ENCODE data around the gene SPATA2.
A peak's percentile ranks its signal among the peaks of the same experiment; 100 is the strongest.
"Not testable (repeated sequence)": the region's sequence is repeated elsewhere in the genome, so short reads cannot be mapped to it uniquely, and the experiment has no call there.

The SPATA2 gene

DNA sequence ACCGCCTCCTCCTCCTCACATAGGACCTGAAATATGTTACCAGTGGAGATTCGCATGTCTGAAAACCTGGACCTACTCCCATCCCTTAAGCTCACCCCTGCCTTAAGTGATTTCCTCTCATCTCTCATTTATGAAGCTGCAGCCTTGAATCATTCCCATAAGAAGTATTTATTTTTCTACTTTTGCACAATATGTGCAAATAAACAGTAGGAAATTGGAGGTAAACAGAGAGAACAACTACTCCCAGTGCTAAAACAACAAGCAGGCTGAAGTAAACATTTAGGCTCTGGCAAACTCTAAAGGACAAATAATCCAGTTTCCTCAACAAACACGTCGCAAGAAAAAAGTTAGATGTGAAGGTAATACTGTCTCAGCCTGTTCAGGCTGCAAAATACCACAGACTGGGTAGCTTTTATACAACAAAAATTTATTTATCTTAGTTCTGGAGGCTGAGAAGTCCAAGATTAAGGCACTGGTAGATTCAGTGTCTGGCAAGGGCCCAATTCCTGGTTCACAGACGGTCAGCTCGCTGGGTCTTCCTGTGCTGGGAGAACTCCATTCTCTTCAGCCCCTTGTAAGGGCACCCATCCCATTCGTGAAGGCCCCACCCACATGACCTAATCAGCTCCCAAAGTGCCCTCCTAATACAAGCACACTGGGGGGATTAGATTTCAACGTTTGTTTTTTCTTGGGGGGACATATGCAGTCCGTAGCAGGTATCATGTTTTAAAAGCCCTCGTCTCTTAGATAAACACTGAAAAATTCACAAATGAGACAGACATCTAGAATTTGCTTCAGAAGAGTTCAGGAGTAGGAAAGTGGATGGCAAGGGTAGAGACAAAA is 15.6 kb downstream of the SPATA2 start:
- no peak for DNase-seq

- DNase-seq = no peak
These were observed 19.1 kb downstream of the SPATA2 start for GRCh38 chr20:49896204-49896603.

GRCh38 chr20:49895474-49896093 is 19.7 kb downstream of the SPATA2 start:
- not testable (repeated sequence) for DNase-seq

DNA sequence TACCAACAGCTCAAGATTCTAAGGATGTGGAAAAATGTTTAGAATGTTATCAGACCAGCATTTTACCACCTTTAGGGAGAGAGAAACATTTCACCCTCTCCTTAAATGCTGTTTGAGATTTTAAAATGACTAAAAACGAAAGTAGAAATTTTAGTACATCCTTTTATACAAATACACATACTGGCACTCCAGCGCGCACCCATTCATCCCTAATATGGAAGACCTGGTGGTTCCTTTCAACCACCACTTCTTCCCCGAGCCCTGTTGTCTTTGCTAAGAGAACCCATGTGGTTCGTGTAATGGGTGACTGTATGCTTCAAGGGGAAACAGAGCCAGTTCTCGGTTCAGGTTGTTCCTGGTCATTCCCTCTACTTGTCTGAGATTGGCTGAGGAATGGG is 21.3 kb downstream of the SPATA2 start:
- DNase-seq = peak in 1 of 2 donors; percentile 28

DNA sequence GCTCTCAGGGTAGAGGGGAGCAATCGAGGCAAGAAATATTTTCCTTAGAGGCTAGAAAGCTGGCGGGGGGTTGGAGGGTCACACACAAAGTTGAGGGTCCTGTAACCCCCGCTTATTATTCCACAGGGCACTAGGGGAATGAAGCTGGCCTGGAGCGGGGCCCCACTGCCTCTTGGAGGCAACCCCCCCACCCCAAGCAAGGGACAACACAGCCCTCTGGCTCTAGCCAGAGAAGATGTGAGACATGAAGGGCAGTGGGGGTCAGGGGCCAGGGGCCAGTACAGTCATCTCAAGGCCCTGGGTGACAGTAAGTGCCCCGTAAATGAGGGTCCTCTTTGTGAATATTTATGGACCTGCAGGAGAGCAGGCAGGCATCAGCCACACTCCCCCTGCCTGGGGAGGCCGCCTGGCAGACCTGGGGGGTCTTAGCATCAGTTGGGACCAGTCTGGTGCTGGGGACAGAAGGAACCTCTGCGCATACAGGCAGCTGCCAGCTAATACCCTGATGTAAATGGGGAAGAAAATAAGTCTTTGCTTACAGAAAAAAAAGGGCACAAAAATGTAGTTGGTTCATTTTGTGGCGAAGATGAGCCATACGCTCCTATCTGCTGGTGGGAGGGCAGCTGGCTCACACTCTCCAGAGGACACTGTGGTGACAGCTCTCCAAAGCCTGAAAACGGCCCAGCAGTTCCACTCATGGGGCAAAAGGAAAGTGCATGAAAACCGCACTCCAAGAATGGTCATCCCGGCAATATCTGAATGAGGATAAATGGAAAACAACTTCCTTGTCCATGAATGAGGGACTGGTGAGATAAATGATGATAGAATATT is 21.9 kb downstream of the SPATA2 start:
- DNase-seq = peak; percentile 35 to 37

- no peak for DNase-seq
These were observed 22.5 kb downstream of the SPATA2 start for GRCh38 chr20:49892817-49893216.

DNA sequence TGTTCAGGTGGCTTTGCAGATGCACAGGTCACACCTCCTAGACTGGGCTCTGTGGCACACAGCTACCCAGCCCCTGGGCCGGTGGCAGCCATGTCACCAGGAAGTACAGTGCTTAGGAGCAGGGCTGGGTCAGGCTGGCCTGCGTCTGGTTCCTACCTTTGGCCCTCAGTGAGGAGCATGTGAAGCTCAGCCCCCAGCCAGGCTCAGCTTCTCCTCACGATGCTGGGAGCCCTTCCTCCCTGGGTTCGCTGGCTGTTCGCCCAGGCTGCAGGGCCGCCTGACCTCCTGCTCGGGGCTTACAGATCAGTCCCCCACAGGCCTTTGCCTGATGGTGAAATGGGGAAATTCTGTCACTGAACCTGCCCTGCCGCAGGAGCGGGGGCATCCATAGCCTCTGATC is 23.1 kb downstream of the SPATA2 start:
- DNase-seq = no peak

- no peak for DNase-seq
These were observed 23.7 kb downstream of the SPATA2 start for GRCh38 chr20:49891476-49892110.

DNA sequence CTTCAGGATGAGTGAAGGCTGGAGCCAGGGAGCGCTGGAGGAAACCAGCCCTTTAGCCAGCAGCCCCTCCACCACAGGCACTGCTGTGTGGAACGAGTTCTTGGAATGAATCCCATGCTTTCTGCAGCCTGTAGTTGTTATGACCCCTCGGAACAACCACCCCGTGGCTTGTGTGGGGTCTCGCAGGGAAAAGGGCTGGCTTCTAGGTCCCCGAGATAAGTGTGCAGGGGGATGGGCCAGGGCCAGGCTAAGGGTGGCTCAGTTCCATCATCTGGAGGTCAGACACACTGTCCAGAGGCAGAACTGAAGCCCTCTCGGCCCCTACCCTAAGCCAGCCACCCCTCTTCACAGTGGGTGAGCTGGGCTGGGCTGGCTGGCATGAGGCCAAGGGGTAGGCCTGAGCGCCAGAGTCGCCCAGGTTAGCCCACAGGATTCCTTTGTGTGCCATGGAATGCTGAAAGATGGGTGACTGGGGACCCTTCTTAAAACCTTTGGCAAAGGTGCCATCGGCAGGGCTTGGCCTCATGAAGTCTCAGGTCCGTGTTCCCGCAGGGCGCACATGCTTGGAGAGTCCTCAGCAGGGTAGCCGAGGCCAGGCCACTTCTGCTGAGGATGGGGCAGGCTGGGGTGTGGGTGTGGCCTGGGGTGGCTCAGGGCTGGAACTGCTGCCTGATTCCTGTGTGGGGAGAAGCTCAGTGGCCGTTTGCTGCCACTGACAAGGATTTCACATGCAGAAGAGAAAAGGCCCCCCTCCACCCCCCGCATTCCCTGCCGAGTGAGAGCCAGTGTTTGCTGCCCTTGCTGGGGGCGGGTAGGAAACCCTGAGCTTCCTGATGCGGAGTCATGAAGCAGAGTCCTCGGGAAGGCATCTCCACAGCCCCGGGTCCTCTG is 24.6 kb downstream of the SPATA2 start:
- no peak for DNase-seq

- DNase-seq = no peak
These were observed 25.4 kb downstream of the SPATA2 start for GRCh38 chr20:49889935-49890333.

DNA sequence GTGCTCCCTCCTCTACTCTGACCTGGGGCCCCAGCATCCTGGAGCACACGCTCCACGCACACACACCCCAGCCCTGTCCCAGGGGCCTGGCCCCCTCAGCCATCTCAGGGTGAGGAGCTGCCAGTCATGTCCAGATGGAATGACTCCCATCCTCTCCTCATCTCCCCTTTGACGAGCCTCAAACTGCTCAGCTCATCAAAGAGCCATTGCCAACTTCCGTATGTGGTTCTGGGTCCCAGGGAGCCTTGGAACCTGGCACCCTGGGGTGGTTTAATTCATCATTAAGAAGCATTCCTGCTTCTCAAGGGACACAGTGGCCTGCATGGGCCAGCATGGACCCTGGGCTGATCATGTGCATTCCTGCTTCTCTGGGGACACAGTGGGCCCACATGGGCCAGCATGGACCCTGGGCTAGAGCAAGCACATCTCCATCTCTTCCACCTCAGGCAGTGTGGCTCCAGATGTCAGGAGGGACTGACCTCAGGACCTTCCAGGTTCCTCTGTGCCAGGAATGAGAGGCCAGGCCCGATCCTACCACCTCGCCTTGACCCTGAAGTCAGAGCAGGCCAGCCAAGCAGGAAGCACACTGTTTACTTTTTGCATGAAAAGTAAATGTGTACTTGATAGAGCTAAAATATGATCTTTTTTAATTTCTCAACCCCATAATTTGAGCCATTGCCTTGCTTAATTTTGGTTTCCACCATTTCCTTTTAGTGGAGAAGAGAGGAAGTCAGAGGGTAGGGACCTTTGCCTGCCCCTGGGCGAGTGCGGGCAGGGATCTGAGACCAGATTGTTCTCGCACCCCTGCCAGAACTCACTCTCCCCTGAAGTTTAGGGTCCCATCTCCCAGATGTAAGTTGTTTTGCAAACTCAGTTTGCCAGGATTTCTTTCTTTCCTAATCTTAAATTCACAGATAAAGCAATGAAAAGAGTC is 26.1 kb downstream of the SPATA2 start:
- no peak for DNase-seq

DNA sequence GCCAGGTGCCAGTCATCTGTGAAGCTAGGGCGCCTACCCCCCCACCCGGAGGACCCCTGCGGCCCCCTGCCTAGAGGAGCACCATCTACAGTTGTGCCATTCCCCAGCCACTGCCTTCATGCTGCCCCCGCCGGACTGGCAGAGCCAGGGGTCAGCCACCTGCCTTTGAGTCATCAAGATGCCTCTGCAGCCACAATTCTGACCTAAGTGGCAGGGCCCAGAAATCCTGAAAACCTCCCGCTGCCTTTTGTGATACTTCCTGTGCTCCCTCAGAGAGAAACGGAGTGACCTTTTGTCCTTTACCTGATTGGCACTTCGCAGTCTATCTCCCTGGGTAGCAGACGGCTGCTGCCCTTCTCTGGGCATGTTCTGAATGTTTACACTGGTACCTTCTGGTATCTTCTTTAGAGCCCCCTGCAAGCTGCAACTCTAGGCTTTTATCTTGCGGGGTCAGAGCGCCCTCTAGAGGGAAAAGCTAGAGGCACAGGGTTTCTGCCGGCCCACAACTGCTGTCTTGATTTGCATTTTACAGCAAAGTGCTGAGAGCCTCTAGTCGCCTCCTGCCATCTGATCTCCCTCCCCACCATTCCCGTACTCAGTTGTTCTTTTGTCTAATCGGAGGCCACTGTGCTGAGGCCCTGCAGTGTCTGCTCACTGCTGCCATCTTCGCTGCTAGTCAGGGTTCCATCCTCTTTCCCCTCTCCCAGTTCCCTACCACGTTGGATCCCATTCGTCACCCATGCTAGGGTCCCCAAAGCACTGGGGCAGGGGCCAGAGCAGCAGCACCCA is 26.9 kb downstream of the SPATA2 start:
- peak; percentile 54 to 58 for DNase-seq

DNA sequence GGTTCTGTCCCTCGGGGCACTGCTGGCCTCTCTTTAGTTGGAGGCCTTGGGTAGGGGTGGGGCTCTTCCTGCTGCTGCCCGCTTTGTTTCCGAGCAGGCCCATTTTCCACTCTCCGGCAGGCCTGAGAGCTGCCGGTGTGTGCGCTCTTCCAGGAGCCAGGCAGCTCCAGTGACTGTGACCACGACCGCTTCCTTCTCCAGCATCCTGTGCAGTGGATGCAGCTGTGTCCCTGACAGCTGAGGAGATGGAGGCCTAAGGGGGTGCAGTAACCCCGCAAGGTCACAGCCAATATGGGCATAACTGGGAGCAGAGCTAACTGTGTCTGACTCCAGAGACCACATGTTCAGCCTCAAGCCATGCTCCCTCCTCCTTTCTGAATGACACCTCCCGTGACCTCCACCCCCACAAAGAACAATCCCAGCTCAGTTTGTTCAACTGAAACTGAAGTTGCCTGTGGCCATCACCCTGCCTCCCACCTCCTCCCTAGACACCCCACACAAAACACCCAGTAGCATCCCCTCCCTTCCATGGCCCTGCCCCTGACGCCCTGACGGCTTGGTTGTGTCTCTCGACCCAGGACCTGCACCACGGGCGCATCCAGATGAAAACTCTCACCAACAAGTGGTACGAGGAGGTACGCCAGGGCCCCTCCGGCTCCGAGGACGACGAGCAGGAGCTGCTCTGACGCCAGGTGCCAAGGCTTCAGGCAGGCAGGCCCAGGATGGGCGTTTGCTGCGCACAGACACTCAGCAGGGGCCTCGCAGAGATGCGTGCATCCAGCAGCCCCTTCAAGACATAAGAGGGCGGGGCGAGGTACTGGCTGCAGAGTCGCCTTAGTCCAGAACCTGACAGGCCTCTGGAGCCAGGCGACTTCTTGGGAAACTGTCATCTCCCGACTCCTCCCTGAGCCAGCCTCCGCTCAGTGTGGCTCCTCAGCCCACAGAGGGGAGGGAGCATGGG is 27.8 kb downstream of the SPATA2 start:
- DNase-seq = no peak

DNA sequence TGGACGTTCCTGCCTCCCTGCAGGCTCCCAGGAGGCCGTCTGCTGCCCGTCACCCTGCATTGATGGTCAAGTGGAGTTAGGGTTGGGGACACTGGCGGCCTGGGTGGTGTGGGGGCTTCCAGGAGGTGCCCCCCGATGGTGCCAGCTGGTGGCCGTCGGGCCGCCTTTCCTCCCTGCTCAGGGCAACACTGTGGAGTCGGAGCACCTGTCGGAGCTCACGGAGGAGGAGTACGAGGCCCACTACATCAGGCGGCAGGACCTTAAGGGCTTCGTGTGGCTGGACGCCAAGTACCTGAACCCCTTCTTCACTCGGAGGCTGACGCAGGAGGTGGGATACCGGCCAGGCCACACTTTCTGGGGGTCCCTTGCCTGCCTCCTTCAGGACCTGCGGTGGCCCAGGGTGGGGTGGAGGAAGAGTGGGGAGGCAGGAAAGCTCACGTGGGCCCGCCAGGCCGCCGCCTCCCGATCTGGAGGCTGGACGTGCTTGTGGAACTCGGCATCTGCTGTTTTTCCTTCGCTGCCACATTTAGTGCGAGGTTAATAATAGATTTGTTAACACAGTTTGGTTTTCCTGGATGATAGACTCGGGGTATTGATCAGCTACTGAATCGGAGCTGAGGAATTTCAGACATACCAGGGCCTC is 28.6 kb downstream of the SPATA2 start:
- DNase-seq = no peak

DNA sequence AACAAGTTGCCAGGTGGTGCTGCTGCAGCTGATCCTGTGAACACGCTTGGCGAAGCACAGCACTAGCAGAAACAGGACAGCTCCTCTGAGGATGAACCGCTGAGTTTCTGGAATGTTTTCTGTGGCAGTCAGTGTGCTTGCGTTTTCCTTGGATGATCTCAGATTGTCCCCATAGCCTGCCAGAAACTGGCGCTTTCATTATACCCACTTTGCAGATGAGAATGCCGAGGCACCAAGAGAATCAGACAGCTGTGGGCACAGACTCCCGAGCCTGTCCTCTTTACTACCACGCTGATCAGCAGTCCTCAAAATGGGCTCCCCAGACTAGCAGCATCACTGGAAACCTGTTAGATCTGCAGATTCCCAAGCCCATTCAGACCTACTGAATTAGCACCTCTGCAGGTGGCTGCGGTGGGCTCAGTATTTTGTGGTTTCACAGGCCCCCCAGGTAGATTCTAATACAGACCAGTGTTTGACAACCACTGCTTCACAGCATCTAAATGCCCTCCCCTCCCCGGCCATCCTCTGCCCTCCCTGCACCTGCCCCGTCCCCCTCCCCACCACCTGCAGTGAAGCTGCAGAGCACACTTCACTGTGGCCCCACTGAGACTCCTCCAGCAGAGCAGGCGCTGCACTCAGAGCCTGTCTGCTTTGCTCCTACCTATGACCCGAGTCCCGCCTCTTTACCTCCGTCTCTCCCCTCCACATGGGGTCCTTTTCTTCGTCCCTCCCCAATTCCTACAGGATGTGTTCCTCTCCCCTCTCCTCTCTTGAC is 29.6 kb downstream of the SPATA2 start:
- DNase-seq = no peak

- no peak for DNase-seq
These were observed 32.0 kb downstream of the SPATA2 start for GRCh38 chr20:49883246-49883802.
